ENCODE results near the gene HSPA1L. TPM values are rescaled to one million over a fixed set of nuclear protein-coding genes. Genes with fewer than 3 reads are reported as not detected.
A peak's percentile ranks its signal among the peaks of the same experiment; 100 is the strongest.
"Not testable (repeated sequence)": the region's sequence is repeated elsewhere in the genome, so short reads cannot be mapped to it uniquely, and the experiment has no call there.

The HSPA1L gene
- total RNA-seq, 1 donor from 2014 or later, result not detected

DNA sequence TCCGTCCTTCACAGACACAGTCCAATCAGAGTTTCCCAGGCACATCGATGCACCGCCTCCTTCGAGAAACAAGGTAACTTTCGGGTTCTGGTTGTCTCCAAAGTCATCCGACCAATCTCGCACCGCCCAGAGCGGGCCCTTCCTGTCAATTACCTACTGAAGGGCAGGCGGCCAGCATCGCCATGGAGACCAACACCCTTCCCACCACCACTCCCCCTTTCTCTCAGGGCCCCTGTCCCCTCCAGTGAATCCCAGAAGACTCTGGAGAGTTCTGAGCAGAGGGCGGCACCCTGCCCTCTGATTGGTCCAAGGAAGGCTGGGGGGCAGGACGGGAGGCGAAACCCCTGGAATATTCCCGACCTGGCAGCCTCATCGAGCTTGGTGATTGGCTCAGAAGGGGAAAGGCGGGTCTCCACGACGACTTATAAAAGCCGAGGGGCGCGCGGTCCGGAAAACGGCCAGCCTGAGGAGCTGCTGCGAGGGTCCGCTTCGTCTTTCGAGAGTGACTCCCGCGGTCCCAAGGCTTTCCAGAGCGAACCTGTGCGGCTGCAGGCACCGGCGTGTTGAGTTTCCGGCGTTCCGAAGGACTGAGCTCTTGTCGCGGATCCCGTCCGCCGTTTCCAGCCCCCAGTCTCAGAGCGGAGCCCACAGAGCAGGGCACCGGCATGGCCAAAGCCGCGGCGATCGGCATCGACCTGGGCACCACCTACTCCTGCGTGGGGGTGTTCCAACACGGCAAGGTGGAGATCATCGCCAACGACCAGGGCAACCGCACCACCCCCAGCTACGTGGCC lies 12.4 kb upstream of the HSPA1L start, which contains the start of gene HSPA1B:
Gene HSPA1B (plus strand): TSS at position 453 of the 794 bp plus-strand sequence. CDS start 213 bp downstream, at position 666.
- peak; percentile 99 to 100 for DNase-seq (ENCODE audit: low spot score in 2 of 2)
- no peaks in the 10 kb centered on the region for H3K27me3 ChIP-seq
- H3K9me3 ChIP-seq, result no peaks in the 10 kb centered on the region
- intact Hi-C loops (cut with DNase I), result loop anchor here (2.0 kb wide), 2 partner anchors 31 to 93 kb away; no protein-coding TSS in a partner anchor
- H3K36me3 ChIP-seq, result no peaks in the 10 kb centered on the region
- peak within 1 kb of the TSS; percentile 56 to 90 for H3K4me3 ChIP-seq
- peaks cover 20 to 35% of the 10 kb centered on the region in 2 donors for H3K4me1 ChIP-seq
- peak within 1 kb of the TSS; percentile 91 to 93 for H3K27ac ChIP-seq
- TF ChIP-seq, protein P1, sequence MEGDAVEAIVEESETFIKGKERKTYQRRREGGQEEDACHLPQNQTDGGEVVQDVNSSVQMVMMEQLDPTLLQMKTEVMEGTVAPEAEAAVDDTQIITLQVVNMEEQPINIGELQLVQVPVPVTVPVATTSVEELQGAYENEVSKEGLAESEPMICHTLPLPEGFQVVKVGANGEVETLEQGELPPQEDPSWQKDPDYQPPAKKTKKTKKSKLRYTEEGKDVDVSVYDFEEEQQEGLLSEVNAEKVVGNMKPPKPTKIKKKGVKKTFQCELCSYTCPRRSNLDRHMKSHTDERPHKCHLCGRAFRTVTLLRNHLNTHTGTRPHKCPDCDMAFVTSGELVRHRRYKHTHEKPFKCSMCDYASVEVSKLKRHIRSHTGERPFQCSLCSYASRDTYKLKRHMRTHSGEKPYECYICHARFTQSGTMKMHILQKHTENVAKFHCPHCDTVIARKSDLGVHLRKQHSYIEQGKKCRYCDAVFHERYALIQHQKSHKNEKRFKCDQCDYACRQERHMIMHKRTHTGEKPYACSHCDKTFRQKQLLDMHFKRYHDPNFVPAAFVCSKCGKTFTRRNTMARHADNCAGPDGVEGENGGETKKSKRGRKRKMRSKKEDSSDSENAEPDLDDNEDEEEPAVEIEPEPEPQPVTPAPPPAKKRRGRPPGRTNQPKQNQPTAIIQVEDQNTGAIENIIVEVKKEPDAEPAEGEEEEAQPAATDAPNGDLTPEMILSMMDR (IDR thresholded peaks at IDR 0.05), result no peak

DNA sequence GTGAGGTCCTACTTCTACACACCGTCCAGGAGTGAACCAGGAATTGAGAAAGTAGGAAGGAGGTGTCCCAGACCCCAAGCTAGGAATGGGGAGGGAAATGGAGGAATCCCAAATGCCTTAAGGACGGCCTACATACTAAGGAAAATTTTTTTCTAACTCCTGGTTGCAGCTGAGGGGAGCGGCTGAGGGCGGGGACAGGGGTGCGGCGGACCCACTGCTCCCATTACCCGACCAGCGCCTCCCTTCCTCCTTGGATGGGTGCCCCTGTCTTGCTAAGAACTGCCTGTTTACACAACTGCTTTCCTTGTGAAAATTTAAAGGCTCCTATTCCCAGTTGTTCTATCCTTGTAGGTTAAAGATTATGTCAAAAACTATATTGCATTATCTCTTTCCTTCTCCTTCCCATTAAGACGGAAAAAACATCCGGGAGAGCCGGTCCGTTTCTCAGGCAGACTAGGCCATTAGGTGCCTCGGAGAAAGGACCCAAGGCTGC lies 11.8 kb upstream of the HSPA1L start:
- intact Hi-C loops (cut with DNase I), result loop anchor here (2.0 kb wide), 2 partner anchors 30 to 92 kb away; no protein-coding TSS in a partner anchor
- peak in 1 of 2 donors; percentile 94 for DNase-seq (ENCODE audit: low spot score in 2 of 2)
- no peaks in the 10 kb centered on the region for H3K27me3 ChIP-seq
- peak overlapping the region; percentile 3 to 90 for H3K4me3 ChIP-seq
- H3K9me3 ChIP-seq, result no peaks in the 10 kb centered on the region
- TF ChIP-seq, protein P1 (IDR thresholded peaks at IDR 0.05), result no peak
- H3K27ac ChIP-seq, result peak overlapping the region; percentile 91 to 93
- H3K36me3 ChIP-seq, result no peaks in the 10 kb centered on the region
- peaks cover 19 to 34% of the 10 kb centered on the region in 2 donors for H3K4me1 ChIP-seq

- no peaks in the 10 kb centered on the region for H3K27me3 ChIP-seq
- H3K27ac ChIP-seq, result peak overlapping the region; percentile 93 to 96
- no peaks in the 10 kb centered on the region for H3K36me3 ChIP-seq
- H3K9me3 ChIP-seq, result no peaks in the 10 kb centered on the region
- intact Hi-C loops (cut with DNase I), result no loop called here
- no peak for DNase-seq (ENCODE audit: low spot score in 2 of 2)
- H3K4me3 ChIP-seq, result no peak overlapping the region
- TF ChIP-seq, protein P1 (IDR thresholded peaks at IDR 0.05), result no peak
- H3K4me1 ChIP-seq, result peaks cover 15 to 30% of the 10 kb centered on the region in 2 donors
Measured at GRCh38 chr6:31825553-31825952, 10.5 kb upstream of the HSPA1L start.

DNA sequence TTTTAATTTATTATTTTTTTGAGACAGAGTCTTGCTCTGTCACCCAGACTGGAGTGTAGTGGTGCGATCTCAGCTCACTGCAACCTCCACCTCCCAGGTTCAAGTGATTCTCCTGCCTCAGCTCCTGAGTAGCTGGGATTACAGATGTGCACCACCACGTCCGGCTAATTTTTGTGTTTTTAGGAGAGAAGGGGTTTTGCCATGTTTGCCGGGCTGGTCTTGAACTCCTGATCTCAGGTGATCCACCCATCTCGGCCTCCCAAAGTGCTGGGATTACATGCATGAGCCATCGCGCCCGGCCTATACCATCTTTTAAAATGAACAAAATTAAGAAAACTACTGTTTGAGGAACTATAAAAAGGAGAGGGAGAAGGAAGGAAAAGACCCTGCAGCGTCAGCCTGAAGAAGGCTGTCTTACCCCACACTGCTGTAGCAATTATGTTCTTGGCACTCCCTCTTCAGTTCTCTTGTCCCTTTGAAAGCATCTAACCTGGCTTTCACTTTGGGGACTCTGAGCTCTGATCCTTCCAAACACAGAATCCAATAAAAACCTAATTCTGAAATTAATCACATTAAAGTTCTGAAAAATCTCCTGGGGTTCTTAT lies 8.6 kb upstream of the HSPA1L start:
- H3K36me3 ChIP-seq; H3K4me3 ChIP-seq; H3K27me3 ChIP-seq; DNase-seq (ENCODE audit: low spot score in 2 of 2); H3K9me3 ChIP-seq; intact Hi-C loops (cut with DNase I): not testable (repeated sequence)
- Histone ChIP-seq H3K27ac (peak overlapping the region; percentile 96 to 99), H3K4me1 (peaks cover 15 to 45% of the 10 kb centered on the region in 2 donors)

- H3K9me3 ChIP-seq, result no peaks in the 10 kb centered on the region
- H3K27me3 ChIP-seq, result no peaks in the 10 kb centered on the region
- DNase-seq (ENCODE audit: low spot score in 2 of 2), result peak; percentile 83 to 97
- no peaks in the 10 kb centered on the region for H3K36me3 ChIP-seq
- H3K27ac ChIP-seq, result peak overlapping the region; percentile 96 to 99
- H3K4me1 ChIP-seq, result peaks cover 18 to 46% of the 10 kb centered on the region in 2 donors
- TF ChIP-seq, protein P1 (IDR thresholded peaks at IDR 0.05), result no peak
- intact Hi-C loops (cut with DNase I), result no loop called here
- peak overlapping the region; percentile 69 to 75 for H3K4me3 ChIP-seq
Measured at GRCh38 chr6:31822036-31822821, 7.1 kb upstream of the HSPA1L start.
